ENCODE results near the gene MAN2A1. TPM values are rescaled to one million over a fixed set of nuclear protein-coding genes. Genes with fewer than 3 reads are reported as not detected.

Gene MAN2A1
- total RNA-seq, 4 donors from 2014 or later: 53.1 to 83.6 (median 59.3) TPM

DNA sequence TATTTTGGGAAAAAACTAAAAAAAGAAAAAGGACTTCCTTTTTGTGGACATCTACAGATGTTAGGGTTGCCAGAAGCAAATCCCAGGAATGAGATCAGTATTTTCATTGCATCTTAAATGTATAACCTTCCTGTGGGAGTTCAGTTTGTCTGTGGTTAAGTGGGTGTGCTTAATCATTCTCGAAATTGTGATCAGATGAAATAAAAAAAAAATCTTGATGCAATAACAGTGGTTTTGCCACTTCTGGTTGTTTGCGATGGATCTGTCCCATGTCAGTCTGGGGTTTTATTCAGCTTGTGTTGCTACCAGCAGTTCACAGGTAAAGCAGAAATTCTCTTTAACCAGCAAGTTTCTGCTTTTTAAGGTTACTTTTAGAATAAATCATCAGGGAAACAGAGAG is 179.0 kb downstream of the MAN2A1 start:
- WGBS, 2 donors: 74 to 79% methylated on average over 2 of the region's 2 CpGs
- peaks cover 6 to 7% of the 10 kb centered on the region in 2 donors for H3K36me3 ChIP-seq
- no peaks in the 10 kb centered on the region for H3K9me3 ChIP-seq
- no peak overlapping the region for H3K27ac ChIP-seq
- H3K4me3 ChIP-seq (replicated peaks in 1 of 3): no peak overlapping the region
- intact Hi-C loops (cut with DNase I): no loop called here
- no peaks in the 10 kb centered on the region for H3K27me3 ChIP-seq
- TF ChIP-seq CTCF (IDR thresholded peaks at IDR 0.05) (no peak), POLR2A (IDR thresholded peaks at IDR 0.05) (no peak)
- H3K4me1 ChIP-seq: no peaks in the 10 kb centered on the region
- no peak for DNase-seq

DNA sequence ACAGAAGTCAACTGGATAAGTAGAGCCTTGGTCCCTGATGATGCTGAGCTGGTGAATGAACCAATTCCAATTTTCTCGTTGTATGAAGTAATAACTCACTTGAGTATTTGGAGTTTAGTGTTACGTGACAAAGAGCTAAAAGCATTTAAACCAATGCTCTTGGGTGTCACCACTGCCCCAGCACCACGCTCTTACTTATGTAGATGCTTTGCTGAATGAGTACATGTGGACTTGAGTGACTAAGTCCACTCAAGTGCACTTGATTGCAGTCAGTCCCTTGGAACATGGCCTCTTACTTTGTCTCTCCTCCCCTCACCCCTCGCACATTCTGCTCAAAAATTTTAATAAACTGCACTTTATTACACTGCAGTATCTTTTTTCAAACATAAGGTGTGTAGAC is 184.0 kb downstream of the MAN2A1 start:
- TF ChIP-seq POLR2A (IDR thresholded peaks at IDR 0.05): no peak
- TF ChIP-seq CTCF (IDR thresholded peaks at IDR 0.05): no peak
- WGBS, 2 donors: 40 to 55% methylated on average over 4 of the region's 4 CpGs
- H3K27me3 ChIP-seq: no peaks in the 10 kb centered on the region
- no peak overlapping the region for H3K4me3 ChIP-seq (replicated peaks in 1 of 3)
- H3K9me3 ChIP-seq: no peaks in the 10 kb centered on the region
- H3K36me3 ChIP-seq: no peaks in the 10 kb centered on the region
- H3K4me1 ChIP-seq: no peaks in the 10 kb centered on the region
- H3K27ac ChIP-seq: no peak overlapping the region
- intact Hi-C loops (cut with DNase I): no loop called here
- peak; percentile 33 to 50 for DNase-seq

DNA sequence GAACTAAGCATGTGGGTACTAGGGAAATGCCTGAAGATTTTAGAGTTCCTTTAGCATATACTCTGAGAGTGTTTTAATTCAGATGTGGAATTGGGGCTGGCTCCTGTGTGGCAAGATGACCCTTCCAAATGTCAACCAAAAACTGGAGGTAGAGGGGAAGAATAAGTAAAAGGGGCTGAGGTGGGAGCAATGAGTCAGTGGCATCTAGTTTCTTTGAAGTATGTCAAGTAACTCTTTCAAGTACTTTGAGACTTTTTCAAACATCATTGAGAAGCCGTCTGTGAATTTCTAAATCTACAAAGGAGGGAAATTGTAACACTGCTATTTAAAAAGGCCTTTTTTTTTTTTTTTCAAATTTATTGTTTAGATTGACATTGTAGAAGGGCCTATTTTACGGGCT is 184.4 kb downstream of the MAN2A1 start:
- H3K27ac ChIP-seq: no peak overlapping the region

GRCh38 chr5:109876030-109876725 is 186.5 kb downstream of the MAN2A1 start:
- Histone ChIP-seq H3K9me3 (no peaks in the 10 kb centered on the region), H3K27me3 (no peaks in the 10 kb centered on the region), H3K27ac (no peak overlapping the region), H3K4me1 (no peaks in the 10 kb centered on the region), H3K36me3 (no peaks in the 10 kb centered on the region), H3K4me3 (replicated peaks in 1 of 3) (no peak overlapping the region)
- no peak for DNase-seq
- intact Hi-C loops (cut with DNase I): no loop called here
- WGBS, 2 donors: 93 to 94% methylated on average over 6 of the region's 6 CpGs
- TF ChIP-seq POLR2A (IDR thresholded peaks at IDR 0.05) (no peak), CTCF (IDR thresholded peaks at IDR 0.05) (no peak)

More for the DNA sequence above, 184.4 kb downstream of the MAN2A1 start:
- Histone ChIP-seq H3K36me3 (no peaks in the 10 kb centered on the region), H3K27me3 (no peaks in the 10 kb centered on the region), H3K9me3 (no peaks in the 10 kb centered on the region), H3K4me1 (no peaks in the 10 kb centered on the region), H3K4me3 (replicated peaks in 1 of 3) (no peak overlapping the region)
- intact Hi-C loops (cut with DNase I): no loop called here
- WGBS, 2 donors: 24 to 52% methylated on average over 2 of the region's 2 CpGs
- DNase-seq: no peak
- TF ChIP-seq CTCF (IDR thresholded peaks at IDR 0.05) (no peak), POLR2A (IDR thresholded peaks at IDR 0.05) (no peak)

GRCh38 chr5:109876941-109877669 is 187.4 kb downstream of the MAN2A1 start:
- no peaks in the 10 kb centered on the region for H3K36me3 ChIP-seq
- peak in 1 of 2 donors; percentile 4 for DNase-seq
- H3K27me3 ChIP-seq: no peaks in the 10 kb centered on the region
- 84 to 93% methylated on average over 10 of the region's 10 CpGs for WGBS, 2 donors
- no peak for TF ChIP-seq POLR2A (IDR thresholded peaks at IDR 0.05)
- TF ChIP-seq CTCF (IDR thresholded peaks at IDR 0.05): no peak
- intact Hi-C loops (cut with DNase I): no loop called here
- H3K4me3 ChIP-seq (replicated peaks in 1 of 3): no peak overlapping the region
- H3K4me1 ChIP-seq: no peaks in the 10 kb centered on the region
- no peaks in the 10 kb centered on the region for H3K9me3 ChIP-seq
- no peak overlapping the region for H3K27ac ChIP-seq
